Cardiac septum (tissue), 1 donor: ENCODE results near the gene ZNF528. TPM values are rescaled to one million over a fixed set of nuclear protein-coding genes. Genes with fewer than 3 reads are reported as not detected.

ENCODE experiments used
- total RNA-seq: library from RNA; stranded (reverse); fragmentation: NEBNext Ultra II Directional; extraction: Animal tissue kit (Norgen Biotek cat#: 25700); gene quantifications from one replicate; pipeline ENCODE4 v1.2.1, GENCODE V29; 2021
- donor health status: DM: no; HTN: no; CAD: no.

Gene ZNF528
- total RNA-seq, 1 donor from 2014 or later = 21.5 TPM

Other genes starting within 250 kb of the ZNF528 start
- 5.9 TPM for gene ZNF836, start 226.2 kb upstream of the ZNF528 start, total RNA-seq
- 466 TPM for gene PPP2R1A, start 207.8 kb upstream of the ZNF528 start, total RNA-seq
- gene ZNF766, start 128.3 kb upstream of the ZNF528 start, total RNA-seq = 11.4 TPM
- gene ZNF480, start 100.7 kb upstream of the ZNF528 start, total RNA-seq = 13.0 TPM
- gene ZNF610, start 61.6 kb upstream of the ZNF528 start, total RNA-seq = 2.8 TPM
- 18.3 TPM for gene ZNF880, start 27.9 kb upstream of the ZNF528 start, total RNA-seq
- gene ZNF534, start 31.3 kb downstream of the ZNF528 start, total RNA-seq = 0.73 TPM
- 2.6 TPM for gene ZNF578, start 55.7 kb downstream of the ZNF528 start, total RNA-seq
- gene ZNF808, start 129.8 kb downstream of the ZNF528 start, total RNA-seq = 30.5 TPM
- gene ZNF701, start 172.4 kb downstream of the ZNF528 start, total RNA-seq = 20.7 TPM
- 16.8 TPM for gene ZNF83, start 240.5 kb downstream of the ZNF528 start, total RNA-seq